ENCODE measurements around the gene ATP13A5. TPM values are rescaled to one million over a fixed set of nuclear protein-coding genes. Genes with fewer than 3 reads are reported as not detected.

Gene ATP13A5
- total and polyA plus RNA-seq, 2 experiments from 2014 or later: not detected

DNA sequence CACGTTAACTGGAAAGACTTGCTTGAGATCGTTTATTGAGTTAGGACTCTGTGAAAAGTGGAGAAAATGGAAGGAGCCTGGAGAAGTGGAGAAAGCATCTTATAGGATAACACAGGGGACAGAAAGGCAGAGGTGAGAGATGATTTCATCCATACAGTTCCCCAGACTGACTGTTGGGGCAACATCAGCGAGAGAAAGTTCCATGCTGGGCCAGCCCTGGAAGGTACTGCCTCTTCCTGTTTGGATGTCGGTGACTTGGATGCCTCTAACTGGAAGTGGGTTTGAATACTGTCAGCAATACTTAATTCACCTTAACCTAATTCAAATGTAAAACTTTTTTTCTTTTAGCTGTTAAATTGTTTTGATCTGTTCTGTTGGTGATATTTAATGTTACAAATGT lies 32.3 kb downstream of the ATP13A5 start:
- H2AFZ ChIP-seq: no peak overlapping the region
- no peak overlapping the region for H3K27ac ChIP-seq
- no peaks in the 10 kb centered on the region for H4K20me1 ChIP-seq (ENCODE audit: insufficient read depth, poor library complexity, severe bottlenecking)
- no peaks in the 10 kb centered on the region for H3K9me2 ChIP-seq (replicated peaks; ENCODE audit: insufficient read depth)
- no peak for DNase-seq (ENCODE audit: low spot score)
- H3K4me1 ChIP-seq (ENCODE audit: insufficient read depth): no peaks in the 10 kb centered on the region
- H3K36me3 ChIP-seq (replicated peaks; ENCODE audit: insufficient read depth, low read depth): no peaks in the 10 kb centered on the region
- no peak overlapping the region for H3K4me3 ChIP-seq
- H3K9me3 ChIP-seq (ENCODE audit: low read depth): no peaks in the 10 kb centered on the region
- 84% methylated on average over 4 of the region's 4 CpGs for WGBS (ENCODE audit: low lambda C conversion rate, missing lambda C conversion rate)
- no peaks in the 10 kb centered on the region for H3K27me3 ChIP-seq
- H3K4me2 ChIP-seq: no peak overlapping the region
- H3K79me2 ChIP-seq: no peaks in the 10 kb centered on the region
- TF ChIP-seq EZH2phosphoT487 (IDR thresholded peaks at IDR 0.05; ENCODE audit: low read depth, severe bottlenecking, unreplicated experiment) (no peak), EZH2 (IDR thresholded peaks at IDR 0.05; ENCODE audit: borderline replicate concordance) (no peak)
- TF ChIP-seq, protein P1, sequence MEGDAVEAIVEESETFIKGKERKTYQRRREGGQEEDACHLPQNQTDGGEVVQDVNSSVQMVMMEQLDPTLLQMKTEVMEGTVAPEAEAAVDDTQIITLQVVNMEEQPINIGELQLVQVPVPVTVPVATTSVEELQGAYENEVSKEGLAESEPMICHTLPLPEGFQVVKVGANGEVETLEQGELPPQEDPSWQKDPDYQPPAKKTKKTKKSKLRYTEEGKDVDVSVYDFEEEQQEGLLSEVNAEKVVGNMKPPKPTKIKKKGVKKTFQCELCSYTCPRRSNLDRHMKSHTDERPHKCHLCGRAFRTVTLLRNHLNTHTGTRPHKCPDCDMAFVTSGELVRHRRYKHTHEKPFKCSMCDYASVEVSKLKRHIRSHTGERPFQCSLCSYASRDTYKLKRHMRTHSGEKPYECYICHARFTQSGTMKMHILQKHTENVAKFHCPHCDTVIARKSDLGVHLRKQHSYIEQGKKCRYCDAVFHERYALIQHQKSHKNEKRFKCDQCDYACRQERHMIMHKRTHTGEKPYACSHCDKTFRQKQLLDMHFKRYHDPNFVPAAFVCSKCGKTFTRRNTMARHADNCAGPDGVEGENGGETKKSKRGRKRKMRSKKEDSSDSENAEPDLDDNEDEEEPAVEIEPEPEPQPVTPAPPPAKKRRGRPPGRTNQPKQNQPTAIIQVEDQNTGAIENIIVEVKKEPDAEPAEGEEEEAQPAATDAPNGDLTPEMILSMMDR (IDR thresholded peaks at IDR 0.05; ENCODE audit: poor library complexity): no peak

DNA sequence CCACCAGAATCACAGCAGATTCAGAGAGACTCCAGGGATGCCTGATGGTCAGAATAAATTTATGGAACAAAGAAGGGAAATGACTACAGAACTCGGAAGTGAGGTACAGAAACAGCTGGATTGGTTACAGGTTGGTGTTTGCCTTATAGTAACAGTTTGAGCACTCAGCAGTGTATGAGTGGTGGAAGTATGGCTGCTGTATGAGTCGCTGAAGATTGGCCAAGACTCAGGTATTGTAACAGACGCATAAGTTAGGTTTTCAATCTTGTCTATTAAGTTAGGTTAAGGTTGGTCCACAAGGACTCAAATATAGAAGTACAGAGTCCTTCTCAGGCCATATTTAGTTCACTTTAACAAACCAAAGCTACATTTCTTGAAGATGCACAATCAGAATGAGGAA lies 33.1 kb downstream of the ATP13A5 start:
- Histone ChIP-seq H3K27me3 (no peaks in the 10 kb centered on the region), H3K9me2 (replicated peaks; ENCODE audit: insufficient read depth) (no peaks in the 10 kb centered on the region), H3K9me3 (ENCODE audit: low read depth) (no peaks in the 10 kb centered on the region), H3K27ac (no peak overlapping the region), H3K4me2 (no peak overlapping the region), H3K36me3 (replicated peaks; ENCODE audit: insufficient read depth, low read depth) (no peaks in the 10 kb centered on the region), H4K20me1 (ENCODE audit: insufficient read depth, poor library complexity, severe bottlenecking) (no peaks in the 10 kb centered on the region), H2AFZ (no peak overlapping the region), H3K4me3 (no peak overlapping the region), H3K79me2 (no peaks in the 10 kb centered on the region), H3K4me1 (ENCODE audit: insufficient read depth) (no peaks in the 10 kb centered on the region)
- TF ChIP-seq EZH2 (IDR thresholded peaks at IDR 0.05; ENCODE audit: borderline replicate concordance) (no peak), EZH2phosphoT487 (IDR thresholded peaks at IDR 0.05; ENCODE audit: low read depth, severe bottlenecking, unreplicated experiment) (no peak)
- TF ChIP-seq, protein P1 (IDR thresholded peaks at IDR 0.05; ENCODE audit: poor library complexity): no peak
- DNase-seq (ENCODE audit: low spot score): no peak
- WGBS (ENCODE audit: low lambda C conversion rate, missing lambda C conversion rate): 90% methylated on average over 3 of the region's 3 CpGs

DNA sequence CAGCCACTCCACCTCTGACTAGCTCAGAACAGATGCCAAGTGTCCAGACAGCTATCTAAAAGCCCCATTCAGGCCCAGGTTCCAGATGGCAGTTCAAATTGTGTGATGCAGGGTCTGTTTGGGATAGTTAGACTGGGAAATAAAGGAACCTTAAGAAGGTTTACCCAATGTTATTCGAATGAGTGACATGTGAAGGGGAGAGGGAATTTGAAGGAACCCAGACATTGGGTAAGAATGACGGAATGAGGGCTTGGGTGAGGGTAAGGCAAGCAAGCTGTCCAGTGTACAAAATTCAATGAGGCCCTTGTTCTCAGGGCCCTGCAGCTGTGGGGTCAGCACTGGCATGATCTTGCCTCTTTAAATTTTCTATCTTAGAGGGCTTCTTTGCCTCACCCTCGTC lies 34.1 kb downstream of the ATP13A5 start:
- TF ChIP-seq, protein P1 (IDR thresholded peaks at IDR 0.05; ENCODE audit: poor library complexity): no peak
- TF ChIP-seq EZH2 (IDR thresholded peaks at IDR 0.05; ENCODE audit: borderline replicate concordance) (no peak), EZH2phosphoT487 (IDR thresholded peaks at IDR 0.05; ENCODE audit: low read depth, severe bottlenecking, unreplicated experiment) (no peak)

More for the DNA sequence above, 34.1 kb downstream of the ATP13A5 start:
- Histone ChIP-seq H3K27ac (no peak overlapping the region), H3K27me3 (no peaks in the 10 kb centered on the region), H3K4me3 (no peak overlapping the region), H4K20me1 (ENCODE audit: insufficient read depth, poor library complexity, severe bottlenecking) (no peaks in the 10 kb centered on the region), H3K4me2 (no peak overlapping the region), H2AFZ (no peak overlapping the region), H3K36me3 (replicated peaks; ENCODE audit: insufficient read depth, low read depth) (no peaks in the 10 kb centered on the region), H3K9me3 (ENCODE audit: low read depth) (no peaks in the 10 kb centered on the region), H3K79me2 (no peaks in the 10 kb centered on the region), H3K4me1 (ENCODE audit: insufficient read depth) (no peaks in the 10 kb centered on the region), H3K9me2 (replicated peaks; ENCODE audit: insufficient read depth) (no peaks in the 10 kb centered on the region)
- no peak for DNase-seq (ENCODE audit: low spot score)
- WGBS (ENCODE audit: low lambda C conversion rate, missing lambda C conversion rate): 53% methylated on average over 3 of the region's 3 CpGs
